ENCODE results near the gene PIGT.

Gene PIGT

DNA sequence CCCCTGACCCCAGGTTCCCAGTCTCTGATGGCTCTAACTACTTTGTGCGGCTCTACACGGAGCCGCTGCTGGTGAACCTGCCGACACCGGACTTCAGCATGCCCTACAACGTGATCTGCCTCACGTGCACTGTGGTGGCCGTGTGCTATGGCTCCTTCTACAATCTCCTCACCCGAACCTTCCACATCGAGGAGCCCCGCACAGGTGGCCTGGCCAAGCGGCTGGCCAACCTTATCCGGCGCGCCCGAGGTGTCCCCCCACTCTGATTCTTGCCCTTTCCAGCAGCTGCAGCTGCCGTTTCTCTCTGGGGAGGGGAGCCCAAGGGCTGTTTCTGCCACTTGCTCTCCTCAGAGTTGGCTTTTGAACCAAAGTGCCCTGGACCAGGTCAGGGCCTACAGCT is 9.6 kb downstream of the PIGT start:
- Histone ChIP-seq H3K27ac (no peak overlapping the region), H3K9me3 (no peaks in the 10 kb centered on the region), H3K4me3 (ENCODE audit: low read depth in 1 of 2, low read length in 1 of 2) (no peak overlapping the region), H3K36me3 (peaks cover 79% of the 10 kb centered on the region), H3K4me1 (ENCODE audit: control insufficient read depth in 1 of 2, insufficient read depth in 1 of 2, low read depth in 1 of 2, low read length in 1 of 2) (no peaks in the 10 kb centered on the region), H3K27me3 (no peaks in the 10 kb centered on the region)
- TF ChIP-seq CTCF (IDR thresholded peaks at IDR 0.05), result no peak

- Histone ChIP-seq H3K27me3 (no peaks in the 10 kb centered on the region), H3K4me3 (ENCODE audit: low read depth in 1 of 2, low read length in 1 of 2) (no peak overlapping the region), H3K9me3 (no peaks in the 10 kb centered on the region), H3K4me1 (ENCODE audit: control insufficient read depth in 1 of 2, insufficient read depth in 1 of 2, low read depth in 1 of 2, low read length in 1 of 2) (no peaks in the 10 kb centered on the region), H3K27ac (no peak overlapping the region), H3K36me3 (peaks cover 70% of the 10 kb centered on the region)
- TF ChIP-seq CTCF (IDR thresholded peaks at IDR 0.05), result no peak
Measured at GRCh38 chr20:45426320-45427016, 10.5 kb downstream of the PIGT start.

DNA sequence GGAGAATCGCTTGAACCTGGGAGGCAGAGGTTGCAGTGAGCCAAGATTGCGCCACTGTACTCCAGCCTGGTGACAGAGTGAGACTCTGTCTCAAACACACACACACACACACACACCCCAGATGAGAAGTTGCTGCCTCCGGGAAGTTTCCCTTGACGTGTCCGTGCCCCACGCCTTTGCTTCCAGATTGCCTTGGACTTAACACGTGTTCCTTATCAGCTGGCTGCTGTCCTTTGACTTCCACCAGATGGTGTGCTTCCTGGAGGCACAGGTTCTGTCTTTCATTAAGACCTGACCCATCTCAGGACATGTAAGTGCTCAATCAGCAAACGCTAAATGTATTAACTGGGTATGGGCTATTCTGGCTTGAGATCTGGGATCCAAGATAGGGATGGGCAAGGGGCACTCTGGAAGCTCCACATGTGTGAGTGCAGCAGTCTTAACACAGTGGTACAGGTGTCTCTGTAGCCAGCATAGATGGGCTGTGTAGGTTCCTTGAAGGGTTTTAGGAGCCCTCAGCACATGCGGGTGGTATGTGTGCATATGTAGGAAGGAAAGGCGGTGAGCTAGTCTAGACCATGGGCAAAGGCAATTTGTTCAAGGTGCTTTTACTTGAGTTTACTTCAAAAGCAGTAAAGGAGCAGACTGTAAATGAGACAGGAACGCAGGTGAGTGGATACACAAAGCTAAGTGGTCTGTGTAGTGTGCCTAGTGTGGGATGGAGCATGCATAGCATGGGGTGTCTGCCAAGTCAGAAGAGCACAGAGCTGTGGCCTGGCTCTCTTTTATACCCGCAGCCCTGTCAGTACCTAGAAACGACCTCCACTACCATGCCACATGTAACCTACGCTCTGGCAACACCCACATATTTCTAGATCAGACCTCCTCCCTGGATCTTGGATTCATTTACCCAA is 11.6 kb downstream of the PIGT start:
- no peak overlapping the region for H3K4me3 ChIP-seq (ENCODE audit: low read depth in 1 of 2, low read length in 1 of 2)
- TF ChIP-seq CTCF (IDR thresholded peaks at IDR 0.05), result no peak

DNA sequence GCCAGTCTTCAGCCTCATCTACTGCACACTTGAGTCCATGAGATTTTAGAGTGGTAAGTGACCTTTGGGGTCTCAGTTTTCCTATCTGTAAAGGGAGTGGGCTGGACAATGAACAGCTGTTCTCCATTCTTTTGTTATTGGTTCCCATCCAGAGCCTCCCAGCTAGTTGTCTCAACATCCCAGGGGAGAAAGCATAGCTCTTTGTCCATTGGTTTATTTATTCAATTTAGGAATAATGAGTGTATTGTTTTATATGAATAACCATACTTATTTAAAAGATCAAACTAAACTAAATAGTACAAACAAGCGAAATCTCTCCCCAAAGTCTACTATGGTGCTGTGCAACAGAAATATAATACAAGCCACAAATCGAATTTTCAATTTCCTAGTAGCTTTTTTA is 13.7 kb downstream of the PIGT start:
- no peaks in the 10 kb centered on the region for H3K27me3 ChIP-seq
- no peak for TF ChIP-seq CTCF (IDR thresholded peaks at IDR 0.05)

More for the DNA sequence above, 11.6 kb downstream of the PIGT start:
- no peaks in the 10 kb centered on the region for H3K9me3 ChIP-seq
- H3K4me1 ChIP-seq (ENCODE audit: control insufficient read depth in 1 of 2, insufficient read depth in 1 of 2, low read depth in 1 of 2, low read length in 1 of 2), result peaks cover 5 to 7% of the 10 kb centered on the region in 2 experiments
- H3K27me3 ChIP-seq, result no peaks in the 10 kb centered on the region
- H3K27ac ChIP-seq, result no peak overlapping the region
- peaks cover 60% of the 10 kb centered on the region for H3K36me3 ChIP-seq

DNA sequence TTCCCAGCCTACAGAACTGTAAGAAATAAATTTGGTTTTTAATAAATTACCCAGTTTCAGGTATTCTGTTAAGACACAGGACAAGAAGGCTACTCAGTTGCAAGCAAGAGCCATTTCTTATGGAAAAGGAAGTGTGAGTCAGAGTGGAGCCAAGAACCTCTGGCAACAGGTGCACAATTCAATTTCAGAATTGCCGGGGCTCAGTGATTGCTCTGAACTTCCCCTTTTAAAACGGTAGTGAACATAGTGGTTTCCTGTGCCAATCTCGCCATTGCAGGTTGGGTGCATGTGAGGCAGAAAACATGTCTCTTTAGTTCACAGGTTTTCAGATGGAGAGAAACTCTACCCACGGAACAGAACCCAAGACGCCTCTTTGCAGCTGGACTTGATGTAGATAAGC is 16.4 kb downstream of the PIGT start:
- peak overlapping the region; percentile 43 for H3K27ac ChIP-seq

More for the DNA sequence above, 13.7 kb downstream of the PIGT start:
- Histone ChIP-seq H3K4me3 (ENCODE audit: low read depth in 1 of 2, low read length in 1 of 2) (no peak overlapping the region), H3K36me3 (peaks cover 39% of the 10 kb centered on the region), H3K4me1 (ENCODE audit: control insufficient read depth in 1 of 2, insufficient read depth in 1 of 2, low read depth in 1 of 2, low read length in 1 of 2) (peaks cover 5 to 16% of the 10 kb centered on the region in 2 experiments), H3K27ac (no peak overlapping the region), H3K9me3 (no peaks in the 10 kb centered on the region)

More for the DNA sequence above, 16.4 kb downstream of the PIGT start:
- Histone ChIP-seq H3K4me1 (ENCODE audit: control insufficient read depth in 1 of 2, insufficient read depth in 1 of 2, low read depth in 1 of 2, low read length in 1 of 2) (peaks cover 11 to 23% of the 10 kb centered on the region in 2 experiments), H3K4me3 (ENCODE audit: low read depth in 1 of 2, low read length in 1 of 2) (no peak overlapping the region), H3K9me3 (no peaks in the 10 kb centered on the region), H3K36me3 (peaks cover 15% of the 10 kb centered on the region), H3K27me3 (no peaks in the 10 kb centered on the region)
- TF ChIP-seq CTCF (IDR thresholded peaks at IDR 0.05), result no peak

Measured in neutrophil (primary cell).